Calu3 (cell line): ENCODE results near the gene C22orf39. TPM values are rescaled to one million over a fixed set of nuclear protein-coding genes. Genes with fewer than 3 reads are reported as not detected.
"Not testable (repeated sequence)": the region's sequence is repeated elsewhere in the genome, so short reads cannot be mapped to it uniquely, and the experiment has no call there.

Experiments used
- BruUV-seq: library from RNA; stranded (reverse); fragments of 400-500 nt; replicated peaks from 2 replicates; lab custom pipeline; 2021; lab: Mats Ljungman, UMichigan
- CTCF ChIA-PET: fragments of 300-600 bp; sonication (Branson Sonifier 250); formaldehyde crosslinking; loops from one replicate; lab custom pipeline; 2022; ENCODE audit warnings: antibody characterized with exemption; lab: Charles Lee
- DNase-seq: peaks from one replicate; pipeline ENCODE4 v3.0.0; 2022
- H3K27ac Mint-ChIP-seq: one replicate; pipeline ENCODE4 v1.8.0; 2022; ENCODE audit warnings: mixed read lengths; ENCODE audit not compliant: unreplicated experiment
- H3K27me3 Mint-ChIP-seq: one replicate; pipeline ENCODE4 v1.8.0; 2022; ENCODE audit warnings: mixed read lengths; ENCODE audit not compliant: unreplicated experiment
- H3K36me3 Mint-ChIP-seq: one replicate; pipeline ENCODE4 v1.8.0; 2022; ENCODE audit warnings: mild to moderate bottlenecking, moderate library complexity, mixed read lengths; ENCODE audit not compliant: insufficient read depth, unreplicated experiment
- H3K4me1 Mint-ChIP-seq: one replicate; pipeline ENCODE4 v1.8.0; 2022; ENCODE audit warnings: mild to moderate bottlenecking, low read depth, mixed read lengths; ENCODE audit not compliant: unreplicated experiment
- H3K4me3 Mint-ChIP-seq: one replicate; pipeline ENCODE4 v1.8.0; 2022; ENCODE audit warnings: mild to moderate bottlenecking, low read depth, moderate library complexity, mixed read lengths; ENCODE audit not compliant: unreplicated experiment
- H3K9me3 Mint-ChIP-seq: one replicate; pipeline ENCODE4 v1.8.0; 2022; ENCODE audit warnings: low read depth, mixed read lengths; ENCODE audit not compliant: unreplicated experiment
- CTCF ChIP-seq: fragments of 200-600 bp; IDR thresholded peaks from one replicate; pipeline ENCODE4 v1.8.0; 2022; ENCODE audit warnings: antibody characterized with exemption; ENCODE audit not compliant: unreplicated experiment
- intact Hi-C: fragments of 100-400 bp; cut with micrococcal nuclease; formaldehyde crosslinking; loops from one replicate; pipeline ENCODE4 v1.10.0; 2022; ENCODE audit not compliant: unreplicated experiment
- total RNA-seq: library from RNA; stranded (reverse); gene quantifications from 2 replicates; pipeline ENCODE4 v1.2.3, GENCODE V29; 2022

The C22orf39 gene
- total RNA-seq, 1 experiment from 2014 or later, result 15.7 TPM

GRCh38 chr22:19440411-19441195 is 6.9 kb downstream of the C22orf39 start:
- CTCF ChIA-PET, result no interaction called here
- peaks cover 10% of the 10 kb centered on the region for H3K36me3 Mint-ChIP-seq
- no TSS peak for BruUV-seq
- H3K4me1 Mint-ChIP-seq, result no peaks in the 10 kb centered on the region
- H3K9me3 Mint-ChIP-seq, result no peaks in the 10 kb centered on the region
- no peak for DNase-seq
- H3K27me3 Mint-ChIP-seq, result no peaks in the 10 kb centered on the region
- no peak for TF ChIP-seq CTCF
- no peak overlapping the region for H3K4me3 Mint-ChIP-seq
- intact Hi-C loops, result no loop called here
- no peak overlapping the region for H3K27ac Mint-ChIP-seq

GRCh38 chr22:19438298-19438697 is 9.2 kb downstream of the C22orf39 start:
- intact Hi-C loops, result no loop called here
- Mint-ChIP-seq H3K4me3 (no peak overlapping the region), H3K4me1 (no peaks in the 10 kb centered on the region), H3K27me3 (no peaks in the 10 kb centered on the region), H3K27ac (no peak overlapping the region), H3K9me3 (no peaks in the 10 kb centered on the region), H3K36me3 (peaks cover 25% of the 10 kb centered on the region)
- no peak for DNase-seq
- CTCF ChIA-PET, result interaction anchor here (0.7 kb wide), 1 partner anchor 73 kb away, joined by 8 read pairs; no protein-coding TSS in a partner anchor
- TF ChIP-seq CTCF, result no peak
- BruUV-seq, result no TSS peak

GRCh38 chr22:19436444-19437161 is 10.9 kb downstream of the C22orf39 start:
- H3K27ac Mint-ChIP-seq, H3K4me3 Mint-ChIP-seq, H3K9me3 Mint-ChIP-seq, CTCF ChIA-PET, BruUV-seq, intact Hi-C loops, H3K27me3 Mint-ChIP-seq, DNase-seq, H3K4me1 Mint-ChIP-seq: not testable (repeated sequence)
- H3K36me3 Mint-ChIP-seq, result peaks cover 42% of the 10 kb centered on the region

- peaks cover 58% of the 10 kb centered on the region for H3K36me3 Mint-ChIP-seq
- no peaks in the 10 kb centered on the region for H3K27me3 Mint-ChIP-seq
- DNase-seq, result no peak
- no peak for TF ChIP-seq CTCF
- no peaks in the 10 kb centered on the region for H3K9me3 Mint-ChIP-seq
- CTCF ChIA-PET, result no interaction called here
- intact Hi-C loops, result no loop called here
- no peak overlapping the region for H3K27ac Mint-ChIP-seq
- no TSS peak for BruUV-seq
- H3K4me3 Mint-ChIP-seq, result no peak overlapping the region
- H3K4me1 Mint-ChIP-seq, result peaks cover 7% of the 10 kb centered on the region
Observed at GRCh38 chr22:19434829-19435580, 12.5 kb downstream of the C22orf39 start.
